GM23338 (cell line): ENCODE results near the gene MVP. TPM values are rescaled to one million over a fixed set of nuclear protein-coding genes. Genes with fewer than 3 reads are reported as not detected.

ENCODE experiments used
- ATAC-seq: fragments of 200-7000 bp; cut with Tn5 transposase; 3 replicates; pipeline ENCODE4 v1.9.1; 2020
- DNase-seq: peaks from one replicate; pipeline ENCODE4 v3.0.0-alpha.2; 2015; ENCODE audit warnings: low spot score
- H2AFZ ChIP-seq: fragments of 200-600 bp; sonication (generic); 2 replicates; pipeline ENCODE4 v1.8.0; 2016; ENCODE audit warnings: antibody characterized with exemption, mild to moderate bottlenecking, moderate library complexity
- H3F3A ChIP-seq: fragments of 200-600 bp; sonication (generic); replicated peaks from 2 replicates; pipeline ENCODE4 v1.8.0; 2017; ENCODE audit warnings: antibody characterized with exemption, mixed run types, low read depth
- H3K27ac ChIP-seq: fragments of 200-600 bp; sonication (generic); 2 replicates; pipeline ENCODE4 v1.6.1; 2016; ENCODE audit warnings: low read depth
- H3K27me3 ChIP-seq: fragments of 200-600 bp; sonication (generic); 2 replicates; pipeline ENCODE4 v1.8.0; 2016; ENCODE audit warnings: mild to moderate bottlenecking, mixed run types, moderate library complexity; ENCODE audit not compliant: insufficient read depth
- H3K36me3 ChIP-seq: fragments of 200-600 bp; sonication (generic); 2 replicates; pipeline ENCODE4 v1.8.0; 2016; ENCODE audit warnings: mild to moderate bottlenecking; ENCODE audit not compliant: insufficient read depth
- H3K4me1 ChIP-seq: fragments of 200-600 bp; sonication (generic); 2 replicates; pipeline ENCODE4 v1.8.0; 2016; ENCODE audit warnings: mild to moderate bottlenecking, moderate library complexity; ENCODE audit not compliant: insufficient read depth
- H3K4me2 ChIP-seq: fragments of 200-600 bp; sonication (generic); 2 replicates; pipeline ENCODE4 v1.7.1; 2017; ENCODE audit warnings: mixed run types
- H3K4me3 ChIP-seq: fragments of 200-600 bp; sonication (generic); 2 replicates; pipeline ENCODE4 v1.6.1; 2016; ENCODE audit warnings: mixed run types
- H3K79me2 ChIP-seq: fragments of 200-600 bp; sonication (generic); replicated peaks from 2 replicates; pipeline ENCODE4 v1.8.0; 2017; ENCODE audit warnings: mild to moderate bottlenecking; ENCODE audit not compliant: insufficient read depth
- H3K9me2 ChIP-seq: fragments of 200-600 bp; sonication (generic); 2 replicates; pipeline ENCODE4 v1.8.0; 2017; ENCODE audit not compliant: insufficient read depth
- H4K20me1 ChIP-seq: fragments of 200-600 bp; sonication (generic); replicated peaks from 2 replicates; pipeline ENCODE4 v1.8.0; 2017; ENCODE audit warnings: mild to moderate bottlenecking; ENCODE audit not compliant: insufficient read depth
- H3K27ac Mint-ChIP-seq: 2 replicates; pipeline ENCODE4 v1.8.0; 2020; ENCODE audit warnings: inconsistent platforms, mild to moderate bottlenecking, moderate library complexity, mixed read lengths
- H3K27me3 Mint-ChIP-seq: 3 replicates; pipeline ENCODE4 v1.8.0; 2022; ENCODE audit warnings: low read depth, mild to moderate bottlenecking, moderate library complexity, mixed read lengths, inconsistent platforms; ENCODE audit not compliant: insufficient read depth, poor library complexity
- H3K36me3 Mint-ChIP-seq: 3 replicates; pipeline ENCODE4 v1.8.0; 2021; ENCODE audit warnings: low read depth, mild to moderate bottlenecking, inconsistent platforms, moderate library complexity, mixed read lengths
- H3K4me1 Mint-ChIP-seq: 3 replicates; pipeline ENCODE4 v1.8.0; 2020; ENCODE audit warnings: mild to moderate bottlenecking, inconsistent platforms, mixed read lengths
- H3K4me3 Mint-ChIP-seq: 3 replicates; pipeline ENCODE4 v1.8.0; 2021; ENCODE audit warnings: moderate library complexity, mild to moderate bottlenecking, inconsistent platforms, mixed read lengths
- H3K9me3 Mint-ChIP-seq: 3 replicates; pipeline ENCODE4 v1.8.0; 2020; ENCODE audit warnings: moderate library complexity, mild to moderate bottlenecking, inconsistent platforms, mixed read lengths
- CTCF ChIP-seq, 2 experiments: fragments of 200-600 bp in 1 of 2; sonication (generic) in 1 of 2; conservative IDR thresholded peaks; 2 replicates each; pipeline versions ENCODE4 v1.5.1 to v1.6.1; 2016 to 2017; ENCODE audit warnings: antibody characterized with exemption in 2 of 2, low read depth in 2 of 2, mild to moderate bottlenecking in 2 of 2, moderate library complexity in 1 of 2
- ETS1 ChIP-seq: IDR thresholded peaks from 2 replicates; pipeline ENCODE4 v1.6.1; 2016; ENCODE audit warnings: antibody characterized with exemption
- REST ChIP-seq: IDR thresholded peaks from one replicate; pipeline ENCODE4 v1.6.1; 2018; ENCODE audit warnings: antibody characterized with exemption; ENCODE audit not compliant: unreplicated experiment
- ZNF114 ChIP-seq: fragments of 250-450 bp; sonication (Bioruptor Pico); IDR thresholded peaks from 2 replicates; pipeline ENCODE4 v1.5.0; 2020; ENCODE audit warnings: mild to moderate bottlenecking, moderate library complexity
- ZNF462 ChIP-seq: fragments of 250-450 bp; sonication (Bioruptor Pico); IDR thresholded peaks from 2 replicates; pipeline ENCODE4 v1.5.0; 2020; ENCODE audit warnings: mild to moderate bottlenecking, moderate library complexity
- polyA plus RNA-seq: library from polyadenylated mRNA; unstranded; fragments of >200 nt; fragmentation: Nextera tagmentation; extraction: Ambion mirVana; gene quantifications from 2 replicates; pipeline ENCODE4 v1.2.1, GENCODE V29; 2016
- total RNA-seq: library from RNA; depleted of rRNA; stranded (reverse); fragments of >200 nt; shearing (Covaris generic); gene quantifications from 2 replicates; pipeline ENCODE4 v1.2.3, GENCODE V29; 2014

Gene MVP
- total and polyA plus RNA-seq, 2 experiments from 2014 or later: 1.4 to 3.7 TPM

- TF ChIP-seq ETS1 (no peak), ZNF462 (CRISPR knock-in tag) (no peak), REST (no peak), ZNF114 (no peak), CTCF (conservative IDR thresholded peaks at IDR 0.05; ENCODE audit: low read depth in 2 of 2) (no peak)
- Histone ChIP-seq H3K4me1 (no peaks in the 10 kb centered on the region; the same call in 1 of the 2 replicates), H3K4me2 (no peak overlapping the region), H3K27me3 (no peaks in the 10 kb centered on the region), H3K27ac (0 out of 2 replicates have a peak overlapping the region, but pooled peaks have one; percentile 32), H3K36me3 (no peaks in the 10 kb centered on the region), H3F3A (no peaks in the 10 kb centered on the region; the same call in none of the 2 replicates), H3K4me3 (no peak overlapping the region), H3K9me2 (no peaks in the 10 kb centered on the region), H2AFZ (no peak overlapping the region), H4K20me1 (peaks cover 3% of the 10 kb centered on the region; the same call in 1 of the 2 replicates), H3K79me2 (no peaks in the 10 kb centered on the region)
- H3K4me1 Mint-ChIP-seq: peaks cover 20% of the 10 kb centered on the region
- DNase-seq (no peak), ATAC-seq (peak; percentile 46)
- H3K27me3 Mint-ChIP-seq: peaks cover 11% of the 10 kb centered on the region
- no peak overlapping the region; the same call in 2 of the 3 replicates for H3K4me3 Mint-ChIP-seq
- peak overlapping the region; percentile 93 for H3K27ac Mint-ChIP-seq
- no peaks in the 10 kb centered on the region; the same call in 2 of the 3 replicates for H3K9me3 Mint-ChIP-seq
- H3K36me3 Mint-ChIP-seq: peaks cover 5% of the 10 kb centered on the region
Measured at GRCh38 chr16:29825145-29826044, 5.1 kb downstream of the MVP start.
